Astrocyte (in vitro differentiated cells and primary cell): Measurements from ENCODE around the gene TSR3. TPM values are rescaled to one million over a fixed set of nuclear protein-coding genes. Genes with fewer than 3 reads are reported as not detected.

Source experiments
- DNase-seq: peaks from one replicate; pipeline ENCODE4 v3.0.0-alpha.2; 2010; ENCODE audit warnings: low read depth
- FAIRE-seq: peaks from 2 replicates; lab custom pipeline; 2011; peaks lifted over from hg19 to GRCh38; lab: Jason Lieb, UNC
- H2AFZ ChIP-seq: 2 replicates; pipeline ENCODE4 v1.6.0; 2012; ENCODE audit warnings: low read depth, low read length, inconsistent platforms
- H3K27ac ChIP-seq: 2 replicates; pipeline ENCODE4 v1.5.1; 2011; ENCODE audit warnings: low read depth, low read length, inconsistent platforms
- H3K27me3 ChIP-seq: 2 replicates; pipeline ENCODE4 v1.6.0; 2011; ENCODE audit warnings: low read length, inconsistent platforms; ENCODE audit not compliant: insufficient read depth
- H3K36me3 ChIP-seq: 2 replicates; pipeline ENCODE4 v1.5.1; 2011; ENCODE audit warnings: low read length, inconsistent platforms; ENCODE audit not compliant: insufficient read depth
- H3K4me1 ChIP-seq: 2 replicates; pipeline ENCODE4 v1.5.1; 2011; ENCODE audit warnings: low read length, inconsistent platforms; ENCODE audit not compliant: insufficient read depth
- H3K4me2 ChIP-seq: 2 replicates; pipeline ENCODE4 v1.6.0; 2012; ENCODE audit warnings: low read length, inconsistent platforms
- H3K4me3 ChIP-seq: 2 replicates; pipeline ENCODE4 v1.5.1; 2011; ENCODE audit warnings: low read depth, mild to moderate bottlenecking, low read length, inconsistent platforms; ENCODE audit not compliant: insufficient read depth
- H3K79me2 ChIP-seq: 2 replicates; pipeline ENCODE4 v1.6.0; 2012; ENCODE audit warnings: mild to moderate bottlenecking, low read length, inconsistent platforms; ENCODE audit not compliant: insufficient read depth
- H3K9ac ChIP-seq: 2 replicates; pipeline ENCODE4 v1.6.0; 2012; ENCODE audit warnings: mild to moderate bottlenecking, low read length, inconsistent platforms
- H3K9me3 ChIP-seq: 2 replicates; pipeline ENCODE4 v1.5.1; 2012; ENCODE audit warnings: low read depth, mild to moderate bottlenecking, low read length, inconsistent platforms; ENCODE audit not compliant: insufficient read depth
- H4K20me1 ChIP-seq: 2 replicates; pipeline ENCODE4 v1.6.0; 2012; ENCODE audit warnings: low read length, inconsistent platforms; ENCODE audit not compliant: insufficient read depth
- H3K27ac Mint-ChIP-seq: one replicate; pipeline ENCODE4 v1.8.0; 2021; ENCODE audit warnings: mild to moderate bottlenecking, mixed read lengths; ENCODE audit not compliant: unreplicated experiment
- H3K27me3 Mint-ChIP-seq: one replicate; pipeline ENCODE4 v1.8.0; 2021; ENCODE audit warnings: low read depth, mixed read lengths; ENCODE audit not compliant: unreplicated experiment
- H3K36me3 Mint-ChIP-seq: one replicate; pipeline ENCODE4 v1.8.0; 2021; ENCODE audit warnings: low read depth, mixed read lengths; ENCODE audit not compliant: unreplicated experiment
- H3K4me1 Mint-ChIP-seq: one replicate; pipeline ENCODE4 v1.8.0; 2021; ENCODE audit warnings: low read depth, mixed read lengths; ENCODE audit not compliant: unreplicated experiment
- H3K4me3 Mint-ChIP-seq: one replicate; pipeline ENCODE4 v1.8.0; 2021; ENCODE audit warnings: mild to moderate bottlenecking, moderate library complexity, mixed read lengths; ENCODE audit not compliant: unreplicated experiment
- H3K9me3 Mint-ChIP-seq: one replicate; pipeline ENCODE4 v1.8.0; 2021; ENCODE audit warnings: mild to moderate bottlenecking, mixed read lengths; ENCODE audit not compliant: unreplicated experiment
- CTCF ChIP-seq: IDR thresholded peaks from 2 replicates; pipeline ENCODE4 v1.5.1; 2011; ENCODE audit warnings: low read depth, mild to moderate bottlenecking, inconsistent platforms, low read length, moderate library complexity; ENCODE audit not compliant: insufficient read depth
- EZH2 ChIP-seq: IDR thresholded peaks from 2 replicates; pipeline ENCODE4 v1.6.1; 2012; ENCODE audit warnings: mild to moderate bottlenecking, low read length, inconsistent platforms; ENCODE audit not compliant: insufficient read depth
- total RNA-seq: library from RNA; stranded (reverse); gene quantifications from 2 replicates; pipeline ENCODE4 v1.2.1, GENCODE V29; 2021

The TSR3 gene
- total RNA-seq, 1 donor from 2014 or later, result 63.3 TPM

DNA sequence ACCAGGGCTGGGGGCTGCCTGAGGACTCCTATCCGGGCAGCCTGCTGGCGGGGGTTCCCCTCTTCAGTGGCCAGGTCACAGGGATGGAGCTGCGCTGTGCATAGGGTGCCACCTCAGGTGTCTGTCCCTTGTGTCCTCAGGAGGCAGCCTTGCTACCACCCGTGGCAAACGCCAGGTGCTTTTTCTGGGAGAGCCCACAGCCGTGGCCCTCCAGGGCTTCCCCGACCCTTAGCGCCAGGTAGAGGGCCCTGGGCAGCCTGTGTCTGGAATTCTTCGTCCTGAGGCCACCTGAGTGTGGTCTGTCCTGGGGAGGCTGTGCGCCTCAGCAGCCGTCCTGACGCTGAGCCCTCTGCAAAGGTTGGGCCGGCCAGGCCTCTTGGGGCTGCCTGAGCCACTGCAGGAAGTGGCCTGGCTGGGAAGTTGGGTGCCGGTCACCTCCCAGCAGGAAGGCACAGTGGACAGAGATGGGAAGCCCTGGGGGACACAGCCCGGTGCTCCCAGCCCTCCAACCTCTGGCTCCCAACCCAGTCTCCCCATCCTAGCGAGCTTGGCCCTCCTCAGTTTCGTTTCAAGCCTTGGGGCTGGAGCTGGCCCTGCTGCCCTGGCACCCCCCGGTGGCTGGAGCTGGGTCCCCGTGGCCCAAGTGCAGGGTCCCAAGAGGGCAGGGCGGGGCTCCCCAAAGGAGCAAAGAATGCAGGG, 25.9 kb downstream of the TSR3 start:
- peaks cover 4% of the 10 kb centered on the region for H3K9me3 ChIP-seq
- peaks cover 3% of the 10 kb centered on the region for H3K36me3 Mint-ChIP-seq
- no peak overlapping the region for H3K4me3 ChIP-seq
- H3K27ac Mint-ChIP-seq, result no peak overlapping the region
- H4K20me1 ChIP-seq, result peaks cover 34% of the 10 kb centered on the region
- H3K27me3 ChIP-seq, result no peaks in the 10 kb centered on the region
- no peak overlapping the region for H3K9ac ChIP-seq
- H3K4me3 Mint-ChIP-seq, result no peak overlapping the region
- FAIRE-seq (no peak), DNase-seq (no peak)
- no peak overlapping the region for H3K27ac ChIP-seq
- H3K27me3 Mint-ChIP-seq, result no peaks in the 10 kb centered on the region
- H2AFZ ChIP-seq, result no peak overlapping the region
- H3K79me2 ChIP-seq, result no peaks in the 10 kb centered on the region
- no peaks in the 10 kb centered on the region for H3K4me1 ChIP-seq
- H3K4me2 ChIP-seq, result no peak overlapping the region
- no peak for TF ChIP-seq CTCF
- no peak for TF ChIP-seq EZH2
- no peaks in the 10 kb centered on the region for H3K4me1 Mint-ChIP-seq
- H3K36me3 ChIP-seq, result peaks cover 7% of the 10 kb centered on the region
- H3K9me3 Mint-ChIP-seq, result peaks cover 3% of the 10 kb centered on the region

DNA sequence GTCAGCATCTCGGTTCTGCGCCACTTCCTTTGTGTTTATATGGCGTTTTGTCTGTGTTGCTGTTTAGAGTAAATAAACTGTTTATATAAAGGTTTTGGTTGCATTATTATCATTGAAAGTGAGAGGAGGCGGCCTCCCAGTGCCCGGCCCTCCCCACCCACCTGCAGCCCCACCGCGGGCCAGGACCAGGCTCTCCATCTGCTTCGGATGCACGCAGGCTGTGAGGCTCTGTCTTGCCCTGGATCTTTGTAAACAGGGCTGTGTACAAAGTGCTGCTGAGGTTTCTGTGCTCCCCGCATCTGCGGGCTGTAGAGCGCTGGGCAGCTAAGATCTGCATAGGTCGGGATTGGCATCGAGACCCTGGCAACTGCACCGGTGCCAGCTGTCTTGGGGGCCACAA, 26.4 kb downstream of the TSR3 start:
- Histone ChIP-seq H3K4me1 (no peaks in the 10 kb centered on the region), H3K27ac (no peak overlapping the region), H3K36me3 (peaks cover 7% of the 10 kb centered on the region), H3K9me3 (peaks cover under 1% of the 10 kb centered on the region), H3K4me2 (no peak overlapping the region), H3K4me3 (no peak overlapping the region), H3K27me3 (no peaks in the 10 kb centered on the region), H3K79me2 (no peaks in the 10 kb centered on the region), H3K9ac (no peak overlapping the region), H2AFZ (no peak overlapping the region), H4K20me1 (peaks cover 38% of the 10 kb centered on the region)
- no peak for FAIRE-seq
- TF ChIP-seq EZH2 (no peak), CTCF (no peak)
- Mint-ChIP-seq H3K4me1 (no peaks in the 10 kb centered on the region), H3K36me3 (peaks cover 3% of the 10 kb centered on the region), H3K4me3 (no peak overlapping the region), H3K27me3 (no peaks in the 10 kb centered on the region), H3K27ac (no peak overlapping the region), H3K9me3 (peaks cover 3% of the 10 kb centered on the region)
- no peak for DNase-seq

- H2AFZ ChIP-seq, result no peak overlapping the region
- H3K9ac ChIP-seq, result no peak overlapping the region
- Mint-ChIP-seq H3K9me3 (peaks cover 3% of the 10 kb centered on the region), H3K27me3 (no peaks in the 10 kb centered on the region), H3K27ac (no peak overlapping the region), H3K4me1 (no peaks in the 10 kb centered on the region), H3K36me3 (peaks cover 3% of the 10 kb centered on the region), H3K4me3 (no peak overlapping the region)
- no peaks in the 10 kb centered on the region for H3K4me1 ChIP-seq
- H3K79me2 ChIP-seq, result peaks cover 8% of the 10 kb centered on the region
- DNase-seq (no peak), FAIRE-seq (no peak)
- H3K4me2 ChIP-seq, result no peak overlapping the region
- peaks cover 47% of the 10 kb centered on the region for H4K20me1 ChIP-seq
- H3K36me3 ChIP-seq, result peaks cover 15% of the 10 kb centered on the region
- no peak for TF ChIP-seq CTCF
- H3K27me3 ChIP-seq, result no peaks in the 10 kb centered on the region
- no peak overlapping the region for H3K27ac ChIP-seq
- H3K4me3 ChIP-seq, result no peak overlapping the region
- H3K9me3 ChIP-seq, result no peaks in the 10 kb centered on the region
Measured at GRCh38 chr16:1324286-1324826, 27.3 kb downstream of the TSR3 start.
